Testis (tissue), 2 donors: Measurements from ENCODE around the gene AFAP1.

Experiments used
- POLR2A ChIP-seq: fragments of 450-650 bp; IDR thresholded peaks from one replicate; pipeline ENCODE4 v1.6.1; 2017; ENCODE audit warnings: antibody characterized with exemption, mild to moderate bottlenecking, moderate library complexity
- TF ChIP-seq, protein P1 (sequence below), 3 experiments: fragments of 450-650 bp in 2 of 3; fragments of 200-600 bp in 1 of 3; sonication (generic) in 1 of 3; IDR thresholded peaks; one replicate each; pipeline ENCODE4 v1.5.1; 2016 to 2019; ENCODE audit warnings: antibody characterized with exemption in 3 of 3, mild to moderate bottlenecking in 2 of 3, moderate library complexity in 1 of 3

DNA sequence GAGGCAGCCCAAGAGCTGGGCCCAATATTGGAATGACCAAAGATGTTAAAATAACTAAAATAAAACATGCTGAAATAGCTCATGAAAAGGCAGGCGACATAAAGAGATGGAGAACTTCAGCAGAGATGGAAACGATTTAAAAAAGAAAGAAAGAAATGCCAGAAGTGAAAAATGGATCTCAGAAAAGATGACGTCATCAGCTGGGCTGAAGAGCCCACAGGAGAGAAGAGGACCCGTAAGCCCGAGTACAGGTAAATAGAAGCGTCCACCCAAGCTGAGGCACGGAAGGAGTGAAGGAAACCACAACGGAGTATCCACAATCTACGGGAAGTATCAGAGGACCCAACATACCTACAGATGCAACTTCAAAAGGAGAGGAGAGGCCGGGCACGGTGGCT is 112.8 kb downstream of the AFAP1 start:
- TF ChIP-seq, protein P1, sequence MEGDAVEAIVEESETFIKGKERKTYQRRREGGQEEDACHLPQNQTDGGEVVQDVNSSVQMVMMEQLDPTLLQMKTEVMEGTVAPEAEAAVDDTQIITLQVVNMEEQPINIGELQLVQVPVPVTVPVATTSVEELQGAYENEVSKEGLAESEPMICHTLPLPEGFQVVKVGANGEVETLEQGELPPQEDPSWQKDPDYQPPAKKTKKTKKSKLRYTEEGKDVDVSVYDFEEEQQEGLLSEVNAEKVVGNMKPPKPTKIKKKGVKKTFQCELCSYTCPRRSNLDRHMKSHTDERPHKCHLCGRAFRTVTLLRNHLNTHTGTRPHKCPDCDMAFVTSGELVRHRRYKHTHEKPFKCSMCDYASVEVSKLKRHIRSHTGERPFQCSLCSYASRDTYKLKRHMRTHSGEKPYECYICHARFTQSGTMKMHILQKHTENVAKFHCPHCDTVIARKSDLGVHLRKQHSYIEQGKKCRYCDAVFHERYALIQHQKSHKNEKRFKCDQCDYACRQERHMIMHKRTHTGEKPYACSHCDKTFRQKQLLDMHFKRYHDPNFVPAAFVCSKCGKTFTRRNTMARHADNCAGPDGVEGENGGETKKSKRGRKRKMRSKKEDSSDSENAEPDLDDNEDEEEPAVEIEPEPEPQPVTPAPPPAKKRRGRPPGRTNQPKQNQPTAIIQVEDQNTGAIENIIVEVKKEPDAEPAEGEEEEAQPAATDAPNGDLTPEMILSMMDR (IDR thresholded peaks at IDR 0.05): no peak
- TF ChIP-seq POLR2A: no peak
